ENCODE results near the gene GDF15.
"Not testable (repeated sequence)": the region's sequence is repeated elsewhere in the genome, so short reads cannot be mapped to it uniquely, and the experiment has no call there.

Gene GDF15

DNA sequence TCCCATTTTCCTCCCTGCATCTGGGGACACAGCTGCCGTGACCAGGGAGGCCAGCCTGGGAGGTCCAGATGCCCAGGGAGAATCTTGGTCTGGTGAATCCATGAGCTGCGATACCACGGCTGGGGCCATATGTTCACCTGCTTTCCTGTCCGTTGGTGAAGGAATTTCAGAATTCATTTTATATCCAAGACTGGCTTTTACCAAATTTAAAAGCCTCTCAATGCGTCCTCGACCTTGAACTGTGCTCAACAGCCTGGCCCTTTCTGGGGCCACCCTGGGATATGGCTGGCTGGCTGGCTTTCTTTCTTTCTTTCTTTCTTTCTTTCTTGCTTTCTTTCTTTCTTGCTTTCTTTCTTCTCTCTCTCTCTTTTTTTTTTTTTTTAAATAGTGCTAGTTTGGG lies 22.2 kb upstream of the GDF15 start:
- DNase-seq (ENCODE audit: low read depth in 2 of 2) = no peak

DNA sequence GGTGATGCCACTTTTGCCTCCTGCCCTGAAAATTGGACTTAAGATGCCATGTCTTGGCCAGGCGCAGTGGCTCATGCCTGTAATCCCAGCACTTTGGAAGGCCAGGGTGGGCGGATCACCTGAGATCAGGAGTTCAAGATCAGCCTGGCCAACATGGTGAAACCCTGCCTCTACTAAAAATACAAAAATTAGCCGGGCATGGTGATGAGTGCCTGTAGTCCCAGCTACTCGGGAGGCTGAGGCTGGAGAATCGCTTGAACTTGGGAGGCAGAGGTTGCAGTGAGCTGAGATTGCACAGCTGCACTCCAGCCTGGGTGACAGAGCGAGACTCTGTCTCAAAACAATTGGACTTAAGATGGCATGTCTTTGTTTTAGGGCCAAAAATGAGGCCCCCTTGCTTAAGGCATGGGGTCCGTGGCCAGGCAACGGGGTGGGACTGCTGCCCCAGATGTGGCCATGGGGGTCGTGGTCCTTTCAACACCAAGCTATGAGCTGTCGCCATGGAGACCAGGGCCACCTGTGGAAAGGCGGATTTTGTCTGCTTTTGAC lies 21.6 kb upstream of the GDF15 start:
- DNase-seq (ENCODE audit: low read depth in 2 of 2) = not testable (repeated sequence)

DNA sequence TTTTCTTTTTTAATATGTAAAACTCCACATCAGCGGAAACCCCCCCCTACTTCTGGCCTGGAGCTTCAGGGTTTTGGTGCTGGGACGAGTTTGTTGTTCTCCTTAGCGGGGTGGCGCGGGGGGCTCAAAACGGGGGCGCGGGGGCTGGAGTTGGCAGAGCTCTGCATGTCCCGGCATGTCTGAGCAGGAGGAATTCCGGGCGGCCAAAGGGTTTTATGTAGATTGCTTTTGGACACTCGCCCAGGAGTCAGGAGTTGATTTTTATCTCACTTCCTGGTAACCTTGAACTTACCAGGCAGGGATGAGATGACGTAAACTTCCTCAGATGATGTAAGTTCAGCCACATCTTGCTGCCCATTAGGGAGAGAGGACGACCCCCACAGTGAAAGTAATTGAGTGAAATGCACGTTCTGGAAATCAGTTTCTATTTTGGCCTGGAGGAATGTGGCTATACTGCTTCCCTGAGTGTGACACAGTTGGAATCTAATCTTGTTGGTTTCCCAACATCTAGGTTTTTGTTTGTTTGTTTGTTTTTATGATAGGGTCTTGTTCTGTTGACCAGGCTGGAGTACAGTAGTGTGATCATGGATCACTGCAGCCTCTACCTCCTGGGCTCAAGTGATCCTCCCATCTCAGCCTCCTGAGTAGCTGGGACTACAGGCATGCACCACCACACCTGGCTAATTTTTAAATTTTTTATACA lies 21.0 kb upstream of the GDF15 start:
- no peak for DNase-seq (ENCODE audit: low read depth in 2 of 2)

DNA sequence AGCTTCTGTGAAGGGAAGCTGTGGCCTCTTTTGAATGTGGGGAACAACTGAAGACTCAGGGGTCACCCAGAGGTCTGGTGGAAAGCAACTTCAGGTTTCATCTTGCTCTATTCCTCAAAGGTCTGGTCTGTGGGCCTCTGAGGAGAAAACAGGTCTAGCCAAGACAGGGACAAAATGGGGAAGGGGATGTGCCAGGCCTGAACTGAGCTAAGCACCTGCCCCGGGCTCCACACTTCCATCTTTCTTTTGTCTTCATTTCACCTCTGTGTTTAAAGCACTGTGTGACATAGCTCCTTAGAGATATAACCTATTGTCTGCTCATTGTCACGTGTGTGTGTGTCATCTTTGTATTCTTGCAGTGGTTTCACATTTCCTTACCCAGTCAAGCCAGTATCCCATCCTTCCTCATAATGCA lies 19.9 kb upstream of the GDF15 start:
- DNase-seq (ENCODE audit: low read depth in 2 of 2) = no peak

DNA sequence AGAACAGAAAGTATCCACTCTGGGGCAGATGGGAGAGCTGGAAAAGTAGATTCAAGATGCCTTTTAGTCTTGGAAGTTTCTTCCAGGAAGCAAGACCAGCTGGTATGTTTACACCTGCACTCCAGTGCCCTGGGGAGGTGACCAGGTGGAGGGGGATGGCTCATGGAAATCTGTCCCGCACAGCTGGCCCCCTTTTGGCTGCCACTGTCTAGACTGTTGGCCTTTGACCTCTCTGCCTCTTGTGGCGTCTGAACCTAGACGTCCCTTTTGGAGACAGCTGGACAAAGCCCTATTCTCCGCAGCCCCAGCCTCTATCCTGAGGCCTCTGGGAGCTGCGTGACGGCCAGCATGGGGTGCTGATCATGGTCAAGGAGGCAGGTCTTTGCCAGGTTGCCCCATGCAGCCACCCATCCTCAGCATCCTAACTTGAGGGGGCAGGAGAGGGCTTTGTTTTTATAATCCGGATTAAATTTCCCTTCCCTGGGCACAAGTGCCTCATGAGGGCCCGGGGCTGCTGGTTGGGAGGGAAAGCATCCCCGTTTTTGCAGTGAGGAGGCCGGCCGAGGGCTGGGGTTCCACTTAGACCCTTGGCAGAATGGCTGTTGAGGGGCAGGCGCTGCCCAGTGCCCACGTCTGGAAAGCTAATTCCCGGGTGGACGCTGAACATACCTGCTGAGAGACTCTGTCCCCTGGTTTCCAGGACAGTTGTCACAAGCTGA lies 17.3 kb upstream of the GDF15 start:
- no peak for DNase-seq (ENCODE audit: low read depth in 2 of 2)

DNA sequence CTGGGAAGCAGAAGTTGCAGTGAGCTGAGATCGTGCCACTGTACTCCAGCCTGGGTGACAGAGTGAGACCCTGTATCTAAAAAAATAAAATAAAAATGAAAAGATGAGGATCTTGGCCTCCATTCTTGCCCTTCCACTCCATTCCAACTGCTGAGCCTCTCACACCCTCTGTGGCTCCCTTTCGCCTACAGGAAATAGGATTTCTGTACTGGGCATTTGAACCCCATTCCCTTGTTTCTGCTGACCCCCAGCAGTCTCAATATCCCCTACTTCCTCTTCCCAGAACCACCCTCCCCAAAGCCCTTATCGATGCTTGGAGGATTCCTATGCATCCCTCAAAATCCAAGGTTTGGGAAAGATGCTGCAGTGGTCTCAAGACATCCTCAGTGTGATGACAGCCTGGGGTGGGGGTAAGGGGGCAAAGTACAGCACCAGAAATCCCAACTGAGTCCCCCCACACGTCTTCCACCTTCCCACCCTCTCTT lies 12.5 kb upstream of the GDF15 start:
- DNase-seq (ENCODE audit: low read depth in 2 of 2) = no peak

DNA sequence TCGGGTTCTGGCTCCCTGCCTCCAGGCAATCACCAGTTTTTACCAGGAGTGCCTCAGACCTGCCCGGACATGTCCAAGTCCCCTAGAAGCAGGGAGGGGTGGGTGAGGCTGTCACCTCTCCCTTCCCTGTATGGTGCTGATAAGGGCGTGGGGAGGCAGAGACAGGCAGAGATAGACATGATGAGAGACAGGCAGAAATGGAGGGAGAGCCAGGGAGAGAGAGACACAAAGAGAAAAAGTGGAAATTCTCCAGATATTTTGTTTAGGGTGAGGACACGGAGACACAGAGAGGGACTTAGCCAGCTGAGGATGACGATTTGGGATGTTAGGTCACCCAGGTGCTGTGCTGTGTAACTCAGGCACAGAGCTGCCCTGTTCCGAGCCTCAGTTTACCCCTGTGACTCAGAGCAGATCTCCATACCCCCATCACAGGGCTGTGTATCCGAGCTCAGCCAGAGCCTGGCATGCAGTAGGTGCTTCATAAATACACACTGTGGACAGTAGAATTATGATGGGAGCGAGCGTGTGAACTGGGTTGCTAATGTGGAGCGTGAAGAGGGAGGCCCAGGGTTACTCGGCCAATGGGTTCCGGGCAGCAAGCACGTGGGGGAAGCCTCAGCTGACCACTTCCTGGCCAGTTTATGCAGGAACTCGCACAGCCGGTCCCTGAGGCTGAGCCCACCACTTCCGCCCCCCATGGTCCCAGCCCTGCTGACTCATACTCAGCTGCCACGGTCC lies 11.9 kb upstream of the GDF15 start:
- peak; percentile 31 to 37 for DNase-seq (ENCODE audit: low read depth in 2 of 2)

DNA sequence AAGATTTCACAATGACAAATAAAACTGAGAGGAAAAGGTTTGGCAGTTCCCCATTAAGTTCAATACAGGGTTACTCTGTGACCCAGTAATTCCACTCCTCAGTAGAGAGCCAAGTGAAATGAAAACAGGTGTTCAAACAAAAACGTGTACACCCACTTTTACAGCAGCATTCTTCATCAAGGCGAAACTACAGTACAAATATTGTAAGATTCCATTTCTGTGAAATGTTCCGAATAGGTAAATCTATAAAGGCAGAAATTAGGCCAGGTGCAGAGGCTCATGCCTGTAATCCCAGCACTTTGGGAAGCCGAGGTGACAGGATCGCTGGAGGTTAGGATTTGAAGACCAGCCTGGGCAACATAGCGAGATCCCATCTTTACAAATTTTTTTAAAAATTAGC lies 8.9 kb upstream of the GDF15 start:
- DNase-seq (ENCODE audit: low read depth in 2 of 2) = no peak

DNA sequence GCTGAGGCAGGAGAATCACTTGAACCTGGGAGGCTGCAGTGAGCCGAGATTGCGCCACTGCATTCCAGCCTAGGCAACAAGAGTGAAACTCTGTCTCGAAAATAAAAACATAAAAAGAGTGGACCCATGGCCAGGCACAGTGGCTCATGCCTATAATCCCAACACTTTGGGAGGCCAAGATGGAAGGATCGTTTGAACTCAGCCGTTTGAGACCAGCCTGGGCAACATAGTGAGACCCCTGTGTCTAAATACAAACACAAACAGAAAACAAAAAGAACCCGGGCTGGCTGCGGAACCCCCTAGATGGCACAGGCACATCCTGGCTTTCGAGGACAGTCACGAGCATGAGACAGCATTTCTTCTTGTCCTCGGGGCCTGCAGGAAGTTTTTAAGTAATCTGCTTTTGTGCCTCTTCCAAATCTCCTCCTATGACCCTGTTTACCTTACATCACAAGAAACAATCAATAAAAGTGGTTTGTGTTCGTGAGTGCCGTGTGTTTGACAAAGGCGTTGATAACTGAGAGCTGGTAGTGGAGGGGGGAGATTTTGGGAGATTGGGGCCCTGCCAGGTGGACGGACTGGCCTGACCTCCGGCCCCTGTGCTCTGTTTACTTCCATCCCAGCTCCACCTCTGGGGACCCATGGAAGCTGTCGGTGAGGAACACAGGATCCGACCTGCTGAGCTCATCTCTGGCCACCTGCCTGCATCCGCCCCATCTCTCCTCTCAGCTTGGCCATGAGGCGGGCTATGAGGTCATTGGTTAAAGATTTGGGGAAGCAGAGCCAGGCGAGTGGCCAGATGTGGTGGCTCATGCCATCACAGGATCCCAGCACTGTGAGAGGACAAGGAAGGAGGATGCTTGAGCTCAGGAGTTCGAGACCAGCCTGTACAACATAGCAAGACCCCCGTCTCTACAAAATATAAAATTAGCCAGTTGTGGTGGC lies 5.9 kb upstream of the GDF15 start:
- DNase-seq (ENCODE audit: low read depth in 2 of 2) = no peak

DNA sequence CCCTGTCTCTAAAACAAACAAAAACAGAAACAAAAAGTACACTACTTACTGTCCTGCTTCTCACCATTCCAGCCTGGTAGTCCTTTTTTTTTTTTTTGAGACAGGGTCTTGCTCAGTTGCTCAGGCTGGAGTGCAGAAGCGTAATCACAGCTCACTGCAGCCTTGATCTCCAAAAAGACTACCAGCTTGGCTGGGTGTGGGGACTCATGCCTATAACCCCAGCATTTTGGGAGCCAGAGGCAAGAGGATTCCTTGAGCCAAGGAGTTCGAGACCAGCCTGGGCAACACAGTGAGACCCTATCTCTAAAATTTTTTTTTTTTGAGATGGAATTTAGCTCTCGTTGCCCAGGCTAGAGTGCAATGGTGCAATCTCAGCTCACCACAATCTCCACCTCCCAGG lies 5.1 kb upstream of the GDF15 start:
- DNase-seq (ENCODE audit: low read depth in 2 of 2) = no peak

DNA sequence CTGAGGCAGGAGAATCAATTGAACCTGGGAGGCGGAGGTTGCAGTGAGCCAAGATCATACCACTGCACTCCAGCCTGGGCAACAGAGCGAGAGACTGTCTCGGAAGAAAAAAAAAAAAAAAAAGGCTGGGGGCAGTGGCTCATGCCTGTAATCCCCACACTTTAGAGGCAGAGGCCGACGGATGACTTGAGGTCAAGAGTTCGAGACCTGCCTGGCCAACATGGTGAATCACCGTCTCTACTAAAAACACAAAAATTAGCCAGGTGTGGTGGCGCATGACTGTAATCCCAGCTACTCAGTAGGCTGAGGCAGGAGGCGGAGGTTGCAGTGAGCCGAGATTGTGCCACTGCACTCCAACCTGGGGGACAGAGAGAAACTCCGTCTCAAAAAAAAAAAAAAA lies 2.3 kb upstream of the GDF15 start:
- not testable (repeated sequence) for DNase-seq (ENCODE audit: low read depth in 2 of 2)

DNA sequence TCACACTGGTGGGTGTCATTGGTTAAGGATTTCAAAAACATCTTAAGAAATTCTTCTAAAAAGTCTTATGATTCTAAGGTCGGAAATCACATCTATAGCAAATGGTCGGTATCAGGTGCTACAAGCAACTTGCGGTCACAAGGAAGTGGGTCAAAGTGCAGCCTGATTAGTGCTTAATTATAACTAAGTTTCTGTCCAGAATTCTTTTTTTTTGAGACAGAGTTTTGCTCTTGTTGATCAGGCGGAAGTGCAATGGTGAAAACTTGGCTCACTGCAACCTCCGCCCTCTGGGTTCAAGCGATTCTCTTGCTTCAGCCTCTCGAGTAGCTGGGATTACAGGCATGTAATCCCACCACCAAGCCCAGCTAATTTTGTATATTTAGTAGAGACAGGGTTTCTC lies 1.2 kb upstream of the GDF15 start:
- DNase-seq (ENCODE audit: low read depth in 2 of 2) = no peak

DNA sequence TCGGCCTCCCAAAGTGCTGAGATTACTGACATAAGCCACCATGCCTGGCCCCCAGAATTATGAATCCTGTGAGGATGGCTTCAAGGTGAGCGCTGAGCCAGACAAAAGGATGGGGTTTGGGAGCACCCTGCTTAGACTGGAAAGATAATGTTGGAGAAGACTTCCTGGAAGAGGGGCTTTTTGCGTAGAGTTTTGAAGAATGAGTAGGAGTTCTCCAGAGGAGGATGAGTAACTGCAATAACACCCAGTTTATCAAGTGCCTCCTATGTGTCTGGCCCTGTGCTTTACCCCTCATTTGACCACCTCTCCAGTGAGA lies 641 bp upstream of the GDF15 start:
- DNase-seq (ENCODE audit: low read depth in 2 of 2) = no peak

DNA sequence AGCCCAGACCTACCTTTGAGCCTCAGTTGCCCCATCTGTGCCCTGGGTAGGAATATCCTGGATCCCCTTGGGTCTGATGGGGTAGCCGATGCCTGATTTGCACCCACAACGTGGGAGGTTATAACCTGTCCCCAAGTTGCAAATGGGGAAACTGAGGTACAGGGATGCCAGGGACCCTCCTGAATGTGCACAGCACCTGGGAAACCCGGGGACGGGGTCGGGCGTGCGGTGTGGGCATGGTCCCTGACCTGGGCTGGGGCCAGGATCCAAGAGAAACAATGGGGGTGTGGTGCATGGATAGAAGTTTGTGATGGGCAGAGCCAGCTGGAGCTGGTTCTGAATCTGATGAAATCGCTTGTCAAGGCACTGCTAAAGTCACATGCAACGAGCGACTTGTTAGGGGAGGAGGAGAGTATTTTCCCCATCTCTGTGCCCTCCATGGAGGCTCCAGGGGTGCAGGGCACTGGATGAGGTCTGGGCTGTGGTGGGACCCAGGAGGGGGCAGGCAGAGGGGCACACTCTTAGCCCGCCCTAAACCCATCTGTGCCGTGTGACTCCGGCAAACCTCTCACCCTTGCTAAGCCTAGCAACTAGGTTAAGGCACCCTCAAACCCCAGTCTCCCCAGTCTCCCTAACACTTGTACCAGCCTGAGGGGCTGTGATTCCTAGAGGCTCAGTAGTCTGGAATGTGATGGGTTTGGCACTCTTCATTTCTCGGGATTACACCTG lies 749 bp downstream of the GDF15 start:
- no peak for DNase-seq (ENCODE audit: low read depth in 2 of 2)

DNA sequence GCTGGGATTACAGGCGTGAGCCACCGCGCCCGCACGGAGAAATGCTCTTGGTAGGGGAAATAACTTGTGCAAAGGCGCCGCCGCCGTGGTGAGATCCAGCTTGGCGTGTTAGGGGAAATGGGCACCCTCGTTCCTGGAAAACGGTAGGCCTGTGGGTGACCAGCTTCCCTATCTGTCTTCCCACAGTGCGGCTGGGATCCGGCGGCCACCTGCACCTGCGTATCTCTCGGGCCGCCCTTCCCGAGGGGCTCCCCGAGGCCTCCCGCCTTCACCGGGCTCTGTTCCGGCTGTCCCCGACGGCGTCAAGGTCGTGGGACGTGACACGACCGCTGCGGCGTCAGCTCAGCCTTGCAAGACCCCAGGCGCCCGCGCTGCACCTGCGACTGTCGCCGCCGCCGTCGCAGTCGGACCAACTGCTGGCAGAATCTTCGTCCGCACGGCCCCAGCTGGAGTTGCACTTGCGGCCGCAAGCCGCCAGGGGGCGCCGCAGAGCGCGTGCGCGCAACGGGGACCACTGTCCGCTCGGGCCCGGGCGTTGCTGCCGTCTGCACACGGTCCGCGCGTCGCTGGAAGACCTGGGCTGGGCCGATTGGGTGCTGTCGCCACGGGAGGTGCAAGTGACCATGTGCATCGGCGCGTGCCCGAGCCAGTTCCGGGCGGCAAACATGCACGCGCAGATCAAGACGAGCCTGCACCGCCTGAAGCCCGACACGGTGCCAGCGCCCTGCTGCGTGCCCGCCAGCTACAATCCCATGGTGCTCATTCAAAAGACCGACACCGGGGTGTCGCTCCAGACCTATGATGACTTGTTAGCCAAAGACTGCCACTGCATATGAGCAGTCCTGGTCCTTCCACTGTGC lies 2.4 kb downstream of the GDF15 start:
- DNase-seq (ENCODE audit: low read depth in 2 of 2) = peak; percentile 51 to 73

DNA sequence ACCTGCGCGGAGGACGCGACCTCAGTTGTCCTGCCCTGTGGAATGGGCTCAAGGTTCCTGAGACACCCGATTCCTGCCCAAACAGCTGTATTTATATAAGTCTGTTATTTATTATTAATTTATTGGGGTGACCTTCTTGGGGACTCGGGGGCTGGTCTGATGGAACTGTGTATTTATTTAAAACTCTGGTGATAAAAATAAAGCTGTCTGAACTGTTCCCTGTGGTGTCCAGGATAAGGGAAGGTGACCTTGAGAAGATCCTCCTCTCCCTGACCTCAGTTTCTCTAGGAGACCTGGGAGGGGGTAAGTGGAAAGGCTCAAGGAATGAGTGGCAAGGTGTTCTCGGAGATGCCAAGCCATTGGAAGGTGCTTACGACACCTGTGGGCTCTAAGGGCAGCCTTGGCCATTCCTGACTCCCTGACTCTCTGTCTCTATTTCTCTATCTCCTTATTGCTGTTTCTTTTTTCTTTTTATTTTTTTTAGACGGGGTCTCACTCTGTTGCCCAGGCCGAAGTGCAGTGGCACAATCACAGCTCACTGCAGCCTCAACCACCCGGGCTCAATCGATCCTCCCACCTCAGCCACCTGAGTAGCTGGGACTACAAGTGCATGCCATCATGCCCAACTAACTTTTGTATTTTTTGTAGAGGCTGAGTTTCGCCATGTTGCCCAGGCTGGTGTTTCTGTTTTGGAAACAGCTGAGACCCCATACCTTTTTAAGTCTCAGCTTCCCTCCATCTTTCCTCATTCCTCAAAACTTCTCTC lies 3.2 kb downstream of the GDF15 start:
- no peak for DNase-seq (ENCODE audit: low read depth in 2 of 2)

DNA sequence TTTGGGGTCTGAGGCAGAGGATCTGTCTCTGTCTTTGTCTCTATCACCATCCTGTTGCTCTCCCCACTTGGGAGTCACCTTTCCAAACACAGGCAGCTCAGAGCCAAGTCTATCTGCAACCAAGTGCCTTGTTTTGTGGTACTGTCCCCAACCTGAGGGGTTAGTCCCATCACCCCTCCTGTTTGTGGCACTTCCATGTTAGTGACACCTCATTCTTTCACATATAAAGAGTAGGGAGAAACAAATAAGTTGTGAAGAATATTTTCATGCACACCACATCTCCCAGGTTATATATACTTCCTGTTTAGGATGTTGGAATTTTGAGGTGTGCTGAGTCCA lies 3.7 kb downstream of the GDF15 start:
- DNase-seq (ENCODE audit: low read depth in 2 of 2) = no peak

DNA sequence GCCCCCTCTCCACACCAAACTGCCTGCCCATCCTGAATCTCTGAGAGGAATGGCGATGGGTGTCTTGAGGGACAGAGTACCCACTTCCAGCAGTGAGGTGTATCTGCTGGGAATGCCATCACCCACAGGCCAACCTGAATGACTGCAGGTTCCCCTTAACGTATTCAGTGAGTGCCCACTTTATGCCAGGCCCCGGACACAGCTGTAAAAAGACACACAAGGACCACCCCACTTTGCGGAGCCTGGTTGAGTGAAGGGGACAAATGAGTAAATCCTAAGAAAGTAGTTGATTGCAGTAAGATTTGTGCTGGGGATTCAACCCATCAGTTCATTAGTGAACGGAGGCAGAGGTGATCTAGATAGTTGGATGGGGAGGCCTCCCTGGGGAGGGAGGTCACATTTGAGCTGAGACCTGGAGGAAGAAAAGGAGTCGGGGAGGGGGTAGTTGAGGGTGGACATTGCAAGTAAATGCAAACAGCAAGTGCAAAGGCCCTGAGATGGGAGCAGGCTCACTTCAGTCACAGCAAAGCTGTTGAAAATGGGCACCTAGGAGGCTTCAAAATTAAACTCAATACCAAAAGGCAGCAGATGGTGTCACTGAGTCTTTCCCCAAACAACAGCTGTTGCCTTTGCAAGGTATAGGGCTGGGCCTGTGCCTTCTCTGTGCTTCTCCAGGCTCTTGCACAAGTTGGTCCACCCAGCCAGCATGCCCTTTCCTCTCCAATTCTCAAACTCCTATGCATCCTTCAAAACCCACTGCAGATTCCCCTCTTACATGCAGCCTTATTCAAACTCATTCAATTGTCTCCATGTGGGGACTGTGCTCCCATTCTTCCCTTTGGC lies 4.3 kb downstream of the GDF15 start:
- no peak for DNase-seq (ENCODE audit: low read depth in 2 of 2)

Measured in stimulated activated CD4-positive, alpha-beta T cell treated with anti-CD3 and anti-CD28 coated beads, Interleukin-15, amount 100 ng/mL, for 48 hours (primary cell).